GM21717 (cell line): ENCODE data around the gene TAF6.

ENCODE experiments used
- ATAC-seq: cut with Tn5 transposase; IDR thresholded peaks from one replicate; pipeline ENCODE4 v1.9.1; 2021; ENCODE audit warnings: mild to moderate bottlenecking, moderate library complexity; ENCODE audit not compliant: unreplicated experiment

Gene TAF6

DNA sequence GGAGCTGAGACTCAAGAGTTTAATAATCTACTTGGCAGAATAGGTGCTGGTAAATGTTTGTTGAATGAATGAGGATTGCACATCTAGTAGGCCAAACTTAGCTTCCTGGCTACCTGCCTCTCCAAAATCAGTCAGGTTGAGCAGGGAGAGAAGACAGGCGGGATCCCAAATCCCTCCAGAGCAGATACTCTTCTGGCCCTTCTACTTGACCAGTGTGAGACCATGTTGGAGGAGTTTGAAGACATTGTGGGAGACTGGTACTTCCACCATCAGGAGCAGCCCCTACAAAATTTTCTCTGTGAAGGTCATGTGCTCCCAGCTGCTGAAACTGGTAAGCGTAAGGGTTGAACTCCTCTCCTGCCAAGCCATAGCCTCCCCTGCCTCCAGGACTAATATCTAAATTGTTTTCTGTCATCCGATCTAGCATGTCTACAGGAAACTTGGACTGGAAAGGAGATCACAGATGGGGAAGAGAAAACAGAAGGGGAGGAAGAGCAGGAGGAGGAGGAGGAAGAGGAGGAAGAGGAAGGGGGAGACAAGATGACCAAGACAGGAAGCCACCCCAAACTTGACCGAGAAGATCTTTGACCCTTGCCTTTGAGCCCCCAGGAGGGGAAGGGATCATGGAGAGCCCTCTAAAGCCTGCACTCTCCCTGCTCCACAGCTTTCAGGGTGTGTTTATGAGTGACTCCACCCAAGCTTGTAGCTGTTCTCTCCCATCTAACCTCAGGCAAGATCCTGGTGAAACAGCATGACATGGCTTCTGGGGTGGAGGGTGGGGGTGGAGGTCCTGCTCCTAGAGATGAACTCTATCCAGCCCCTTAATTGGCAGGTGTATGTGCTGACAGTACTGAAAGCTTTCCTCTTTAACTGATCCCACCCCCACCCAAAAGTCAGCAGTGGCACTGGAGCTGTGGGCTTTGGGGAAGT, 5.4 kb upstream of the TAF6 start:
- no peak for ATAC-seq

DNA sequence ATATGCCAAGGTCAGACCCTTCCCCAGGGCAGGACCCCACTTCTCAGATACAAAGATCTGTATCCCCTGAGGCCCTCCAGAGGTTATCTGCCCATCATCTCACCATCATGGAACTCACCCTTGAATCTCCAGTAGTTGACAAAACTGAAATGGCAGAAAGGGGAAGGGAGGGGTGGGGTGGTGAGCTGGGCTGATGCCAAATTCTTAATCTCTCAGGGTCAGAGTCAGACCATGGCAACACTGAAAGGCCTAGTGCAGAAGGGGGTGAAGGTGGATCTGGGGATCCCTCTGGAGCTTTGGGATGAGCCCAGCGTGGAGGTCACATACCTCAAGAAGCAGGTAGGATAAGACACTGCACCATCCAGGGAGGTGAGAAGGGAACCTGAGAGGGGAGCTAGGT, 3.4 kb upstream of the TAF6 start:
- no peak for ATAC-seq

DNA sequence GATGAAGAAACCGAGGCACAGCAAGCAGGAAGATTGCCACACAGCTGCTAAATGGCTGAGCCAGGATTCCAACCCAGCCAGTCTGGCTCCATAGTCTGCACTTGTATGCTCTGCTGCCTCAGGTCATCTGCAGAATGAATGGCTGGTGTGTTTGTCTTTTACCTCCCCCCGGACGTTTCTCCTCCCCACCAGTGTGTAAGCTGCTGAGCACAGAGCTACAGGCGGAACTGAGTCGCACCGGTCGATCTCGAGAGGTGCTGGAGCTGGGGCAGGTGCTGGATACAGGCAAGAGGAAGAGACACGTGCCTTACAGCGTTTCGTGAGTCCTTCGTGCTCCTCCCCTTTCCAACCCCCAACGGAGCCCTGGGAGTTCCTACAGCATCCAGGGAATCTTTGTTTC, 2.9 kb upstream of the TAF6 start:
- ATAC-seq = no peak

GRCh38 chr7:100120733-100121036, 1.5 kb upstream of the TAF6 start:
- ATAC-seq = no peak

DNA sequence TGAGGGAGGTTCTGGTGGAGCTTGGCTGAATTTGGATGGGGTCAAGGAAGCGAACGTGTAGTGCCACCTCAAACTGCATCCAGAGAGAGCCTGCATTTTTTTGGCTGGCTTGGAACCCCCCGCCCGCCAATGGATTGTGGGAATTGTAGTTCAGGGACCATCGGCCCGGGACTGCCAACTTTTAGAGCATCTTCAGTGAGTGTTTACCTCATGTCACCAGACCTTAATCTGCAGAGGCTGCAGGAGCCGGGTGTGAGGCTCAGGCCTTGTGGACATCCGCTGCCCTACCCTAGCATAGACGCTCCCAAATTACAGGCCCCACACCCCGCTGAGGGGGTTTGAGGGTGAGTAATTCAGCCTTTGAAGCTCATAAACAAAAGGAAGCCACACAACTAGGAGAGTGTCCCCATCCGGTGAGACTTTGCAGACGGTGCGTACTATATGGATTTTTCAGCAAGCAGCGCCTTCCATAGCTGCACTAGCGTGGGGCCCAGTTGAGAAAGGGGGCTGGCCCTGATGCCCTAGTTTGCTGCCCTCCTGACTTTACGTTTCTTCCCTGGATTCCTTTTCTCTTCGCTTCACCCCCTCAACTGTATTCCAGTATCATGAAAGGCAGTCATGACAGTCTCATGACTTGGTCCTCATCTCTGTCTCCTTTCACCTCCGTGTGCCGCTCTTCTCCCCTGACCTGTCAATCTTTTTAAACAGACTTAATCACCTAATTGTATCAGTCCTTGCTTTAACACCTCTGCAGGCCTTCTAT, 993 bp upstream of the TAF6 start:
- ATAC-seq = no peak

- no peak for ATAC-seq
Measured at GRCh38 chr7:100118388-100119071, 628 bp downstream of the TAF6 start.

DNA sequence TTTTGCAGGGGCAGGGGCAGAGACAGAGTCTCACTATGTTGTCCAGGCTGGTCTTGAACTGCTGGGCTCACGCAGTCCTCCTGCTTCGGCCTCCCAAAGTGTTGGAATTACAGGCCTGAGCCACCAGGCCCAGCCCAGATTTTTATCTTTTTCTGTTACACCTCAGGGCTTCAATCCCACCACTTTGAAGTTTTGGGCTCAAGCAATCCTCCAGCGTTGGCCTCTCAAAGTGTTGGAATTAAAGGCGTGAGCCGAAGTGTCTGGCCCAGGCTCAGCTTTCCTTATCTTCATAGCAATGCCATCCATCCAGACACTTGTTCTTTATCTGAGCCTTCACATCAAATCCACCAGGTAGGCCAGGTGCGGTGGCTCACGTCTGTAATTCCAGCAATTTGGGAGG, 4.1 kb downstream of the TAF6 start:
- no peak for ATAC-seq

- ATAC-seq = no peak
Measured at GRCh38 chr7:100111914-100112313, 7.2 kb downstream of the TAF6 start.

GRCh38 chr7:100111156-100111555, 8.0 kb downstream of the TAF6 start:
- no peak for ATAC-seq

DNA sequence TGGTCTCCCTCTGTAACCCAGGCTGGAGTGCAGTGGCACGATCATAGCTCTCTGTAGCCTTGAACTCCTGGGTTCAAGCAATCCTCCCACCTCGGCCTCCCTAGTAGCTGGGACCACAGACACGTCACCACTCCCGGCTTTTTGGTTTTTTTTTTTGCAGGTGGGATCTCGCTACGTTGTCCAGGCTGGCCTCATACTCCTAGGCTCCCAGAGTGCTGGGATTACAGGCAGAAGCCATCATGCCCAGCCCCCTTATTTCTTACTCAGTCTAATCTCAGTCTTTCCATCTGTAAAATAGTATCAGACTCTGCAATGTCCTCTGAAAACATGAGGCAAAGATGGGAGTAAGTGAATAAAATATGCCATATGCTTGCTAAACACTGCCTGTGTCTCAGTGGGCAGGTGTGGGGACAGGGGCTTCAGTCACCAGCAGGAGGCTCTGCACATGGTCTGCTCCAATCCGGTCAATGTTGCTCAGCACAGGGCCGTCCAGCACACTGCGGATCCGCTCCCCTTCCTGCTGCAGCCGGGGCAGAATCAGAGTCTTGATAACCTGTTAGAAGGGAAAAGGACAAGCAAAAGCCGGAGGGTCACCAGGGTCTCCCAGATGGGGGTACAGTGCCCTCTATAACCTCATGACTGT, 9.5 kb downstream of the TAF6 start:
- no peak for ATAC-seq

DNA sequence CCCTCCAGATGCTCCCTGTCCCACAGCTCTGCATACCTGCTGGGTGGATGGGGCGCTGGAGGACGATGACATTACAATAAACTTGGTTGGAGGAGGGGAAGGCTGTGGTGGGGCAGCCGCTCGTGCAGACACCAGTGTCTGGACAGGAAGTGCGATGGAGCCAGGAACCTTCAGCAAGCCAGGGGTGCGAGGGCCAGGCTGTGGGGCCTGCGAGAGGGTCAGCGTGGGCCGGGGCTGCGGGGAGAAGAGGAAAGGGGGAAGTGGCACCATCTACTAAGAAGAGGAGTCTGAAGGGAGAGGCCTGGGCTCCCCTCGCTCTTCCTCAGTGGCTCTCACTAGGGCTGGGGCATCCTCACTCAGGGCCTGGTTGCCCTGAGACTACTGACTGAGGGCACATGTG, 11.3 kb downstream of the TAF6 start:
- ATAC-seq = no peak

DNA sequence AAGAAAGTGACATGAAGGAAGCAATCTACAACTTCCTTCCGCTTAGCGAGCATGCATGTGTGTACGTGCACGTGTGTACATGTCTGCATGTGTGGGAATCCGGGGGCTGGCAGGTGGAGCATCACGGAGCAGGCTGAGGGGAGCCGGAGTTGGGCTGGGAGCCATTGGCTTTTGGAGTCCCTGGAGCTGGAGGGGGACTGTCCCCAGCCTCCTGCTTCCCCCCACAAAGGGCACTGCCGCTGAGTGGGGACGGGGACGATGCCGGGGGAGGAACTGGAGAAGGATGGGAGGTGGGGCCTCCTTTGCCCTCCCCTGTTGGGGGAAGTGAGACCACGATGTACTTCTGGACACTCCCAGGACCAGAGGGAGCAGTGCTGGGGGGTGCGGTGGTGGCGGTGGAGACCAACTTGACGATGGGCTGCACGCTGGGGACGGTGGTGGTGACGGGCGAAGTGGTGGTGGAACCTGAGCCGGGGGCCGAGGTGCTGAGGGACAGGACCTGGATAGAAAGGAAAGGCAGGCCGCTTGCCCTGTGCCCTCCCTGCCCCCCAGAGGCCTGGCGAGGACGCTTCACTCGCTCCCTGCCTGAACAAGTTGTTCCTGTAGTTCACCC, 11.9 kb downstream of the TAF6 start:
- no peak for ATAC-seq

DNA sequence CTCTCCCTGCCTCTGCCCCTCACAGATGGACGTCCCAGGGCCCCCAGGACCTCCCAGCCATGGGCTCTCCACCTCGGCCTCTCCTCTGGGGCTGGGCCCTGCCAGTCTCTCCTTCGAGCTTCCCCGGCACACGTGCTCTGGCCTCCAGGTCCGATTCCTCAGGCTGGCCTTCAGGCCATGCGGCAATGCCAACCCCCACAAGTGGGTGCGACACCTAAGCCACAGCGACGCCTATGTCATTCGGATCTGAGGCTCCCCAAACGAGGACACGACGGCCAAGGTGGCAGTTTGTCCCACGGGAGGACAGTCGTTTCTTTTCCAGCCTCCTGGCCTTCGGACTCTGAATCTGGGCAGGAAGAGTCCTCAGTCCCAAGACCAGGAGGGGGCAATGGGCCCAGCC, 12.5 kb downstream of the TAF6 start:
- no peak for ATAC-seq

DNA sequence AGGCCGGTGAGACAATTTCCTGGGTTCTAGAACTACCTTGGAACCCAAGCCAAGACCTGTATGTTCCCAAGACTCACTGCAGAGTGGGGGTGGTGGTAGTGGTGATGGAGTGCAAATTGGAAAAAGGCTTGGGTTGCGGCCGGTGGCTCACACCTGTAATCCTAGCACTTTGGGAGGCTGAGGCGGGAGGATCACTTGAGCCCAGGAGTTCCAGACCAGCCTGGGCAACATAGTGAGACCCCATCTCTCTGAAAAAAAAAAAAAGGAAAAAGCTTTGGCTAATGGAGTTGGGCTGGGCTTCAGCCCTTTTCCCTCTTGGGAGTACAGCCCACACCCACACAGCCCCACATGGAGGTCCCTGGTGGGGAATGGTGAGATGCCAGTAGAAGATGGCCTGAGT, 13.6 kb downstream of the TAF6 start:
- ATAC-seq = no peak

- ATAC-seq = no peak
Measured at GRCh38 chr7:100102950-100103840, 16.0 kb downstream of the TAF6 start.

- ATAC-seq = peak; percentile 79
Measured at GRCh38 chr7:100101016-100101862, 17.9 kb downstream of the TAF6 start, which contains the start of the genes AP4M1 and MCM7. AP4M1 (plus strand) TSS chr7:100101643; CDS start chr7:100101715, 72 bp downstream. MCM7 (minus strand) TSS chr7:100101397; CDS start chr7:100101294, 103 bp downstream.

GRCh38 chr7:100100420-100101015, 18.6 kb downstream of the TAF6 start:
- ATAC-seq = peak; percentile 61

DNA sequence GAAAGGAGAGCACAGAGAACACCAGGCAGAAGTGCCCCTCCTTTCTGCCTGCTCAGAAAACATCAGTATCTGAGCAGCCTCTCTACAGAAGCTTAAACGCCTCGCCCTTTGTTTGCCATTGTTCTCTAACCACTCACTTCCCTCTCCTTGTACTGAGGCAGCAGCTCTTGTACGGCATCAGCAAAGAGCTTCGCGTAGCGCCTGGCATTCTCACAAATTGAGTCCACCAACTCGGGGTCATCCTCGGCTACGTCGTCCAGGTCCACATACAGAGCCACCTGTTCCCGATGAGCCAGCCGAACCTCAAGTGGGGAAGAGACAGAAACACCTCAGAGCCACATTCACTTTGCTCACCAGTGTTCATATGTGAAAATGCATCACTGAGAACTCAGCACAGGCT, 19.7 kb downstream of the TAF6 start:
- no peak for ATAC-seq
